ENCODE data around the gene SETD7. TPM values are rescaled to one million over a fixed set of nuclear protein-coding genes. Genes with fewer than 3 reads are reported as not detected.
"Not testable (repeated sequence)": the region's sequence is repeated elsewhere in the genome, so short reads cannot be mapped to it uniquely, and the experiment has no call there.

Gene SETD7
- total and polyA plus RNA-seq, 12 donors = 7.4 to 49.1 (median 41.5) TPM

- TF ChIP-seq CTCF (IDR thresholded peaks at IDR 0.05) (no peak), POLR2A (IDR thresholded peaks at IDR 0.05) (no peak)
- no peak overlapping the region for H3K27ac ChIP-seq
- peaks cover 0 to 8% of the 10 kb centered on the region in 2 donors for H3K36me3 ChIP-seq (replicated peaks in 1 of 2)
- intact Hi-C loops (cut with DNase I) = no loop called here
- no peak overlapping the region for H3K4me3 ChIP-seq
- peaks cover 0 to 8% of the 10 kb centered on the region in 2 donors for H3K4me1 ChIP-seq (replicated peaks in 1 of 2)
- H3K9me3 ChIP-seq (replicated peaks in 1 of 3) = peaks cover 0 to 12% (median 0%) of the 10 kb centered on the region in 3 donors
- no peaks in the 10 kb centered on the region for H3K27me3 ChIP-seq
- DNase-seq = no peak
Measured at GRCh38 chr4:139470295-139470694, 85.7 kb downstream of the SETD7 start.

DNA sequence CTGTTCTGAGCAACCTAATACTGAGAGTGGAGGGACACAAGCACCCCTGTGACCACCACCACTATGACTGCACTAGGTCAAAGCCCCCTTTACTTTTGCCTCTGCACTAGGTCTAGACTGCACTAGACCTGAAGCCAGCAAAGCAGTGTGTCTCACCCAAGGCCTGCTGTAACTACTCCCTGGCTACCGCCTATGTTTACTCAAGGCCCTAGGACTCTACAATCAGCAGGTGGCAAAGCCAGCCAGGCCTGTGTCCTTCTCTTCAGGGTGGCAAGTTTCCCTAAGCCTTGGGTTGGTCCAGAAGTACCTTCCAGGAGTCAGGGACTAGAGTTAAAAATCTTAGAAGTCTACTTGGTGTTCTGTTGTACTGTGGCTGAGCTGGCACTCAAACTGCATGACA is 86.2 kb downstream of the SETD7 start:
- no peak for TF ChIP-seq POLR2A (IDR thresholded peaks at IDR 0.05)
- Histone ChIP-seq H3K27me3 (no peaks in the 10 kb centered on the region), H3K9me3 (replicated peaks in 1 of 3) (peaks cover 0 to 12% (median 0%) of the 10 kb centered on the region in 3 donors), H3K4me1 (replicated peaks in 1 of 2) (peaks cover 0 to 8% of the 10 kb centered on the region in 2 donors), H3K36me3 (replicated peaks in 1 of 2) (peaks cover 0 to 8% of the 10 kb centered on the region in 2 donors), H3K4me3 (no peak overlapping the region), H3K27ac (no peak overlapping the region)
- 47 to 77% (median 67%) methylated on average over 1 of the region's 1 CpG for WGBS, 4 donors
- no peak for DNase-seq
- intact Hi-C loops (cut with DNase I) = no loop called here

GRCh38 chr4:139469216-139469615 is 86.8 kb downstream of the SETD7 start:
- H3K4me1 ChIP-seq (replicated peaks in 1 of 2) = peaks cover 0 to 8% of the 10 kb centered on the region in 2 donors
- no peak overlapping the region for H3K4me3 ChIP-seq
- TF ChIP-seq POLR2A (IDR thresholded peaks at IDR 0.05) (no peak), CTCF (IDR thresholded peaks at IDR 0.05) (no peak)
- H3K36me3 ChIP-seq (replicated peaks in 1 of 2) = peaks cover 0 to 8% of the 10 kb centered on the region in 2 donors
- H3K27me3 ChIP-seq = no peaks in the 10 kb centered on the region
- H3K9me3 ChIP-seq (replicated peaks in 1 of 3) = peaks cover 0 to 12% (median 0%) of the 10 kb centered on the region in 3 donors
- WGBS, 4 donors = 90 to 94% (median 92%) methylated on average over 2 of the region's 2 CpGs
- intact Hi-C loops (cut with DNase I) = no loop called here
- no peak overlapping the region for H3K27ac ChIP-seq
- no peak for DNase-seq

GRCh38 chr4:139468756-139469155 is 87.3 kb downstream of the SETD7 start:
- H3K27ac ChIP-seq; DNase-seq; H3K36me3 ChIP-seq (replicated peaks in 1 of 2); H3K4me3 ChIP-seq; H3K27me3 ChIP-seq; intact Hi-C loops (cut with DNase I); H3K4me1 ChIP-seq (replicated peaks in 1 of 2): not testable (repeated sequence)
- peaks cover 0 to 12% (median 0%) of the 10 kb centered on the region in 3 donors for H3K9me3 ChIP-seq (replicated peaks in 1 of 3)

DNA sequence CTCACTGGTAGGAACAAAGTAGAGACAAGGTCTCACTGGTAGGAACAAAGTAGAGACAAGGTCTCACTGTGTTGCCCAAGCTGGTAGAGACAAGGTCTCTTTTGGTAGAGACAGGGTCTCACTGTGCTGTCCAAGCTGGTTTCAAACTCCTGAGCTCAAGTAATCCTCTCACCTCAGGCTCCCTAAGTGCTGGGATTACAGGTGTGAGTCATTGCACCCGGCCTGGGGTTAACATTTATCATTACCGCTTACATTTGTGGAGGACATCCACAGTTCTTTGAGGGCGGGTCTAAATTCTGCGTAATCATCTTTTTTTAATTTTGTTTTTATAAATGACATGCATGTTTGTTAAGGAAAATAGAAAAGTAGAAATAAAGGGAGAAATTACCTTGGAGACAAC is 90.1 kb downstream of the SETD7 start:
- no peak for DNase-seq
- Histone ChIP-seq H3K4me1 (replicated peaks in 1 of 2) (peaks cover 0 to 8% of the 10 kb centered on the region in 2 donors), H3K9me3 (replicated peaks in 1 of 3) (peaks cover 0 to 7% (median 0%) of the 10 kb centered on the region in 3 donors), H3K27ac (no peak overlapping the region), H3K27me3 (no peaks in the 10 kb centered on the region), H3K4me3 (no peak overlapping the region), H3K36me3 (replicated peaks in 1 of 2) (no peaks in the 10 kb centered on the region)
- 53 to 74% (median 60%) methylated on average over 4 of the region's 4 CpGs for WGBS, 4 donors
- no peak for TF ChIP-seq POLR2A (IDR thresholded peaks at IDR 0.05)
- TF ChIP-seq CTCF (IDR thresholded peaks at IDR 0.05) = no peak
- intact Hi-C loops (cut with DNase I) = no loop called here

DNA sequence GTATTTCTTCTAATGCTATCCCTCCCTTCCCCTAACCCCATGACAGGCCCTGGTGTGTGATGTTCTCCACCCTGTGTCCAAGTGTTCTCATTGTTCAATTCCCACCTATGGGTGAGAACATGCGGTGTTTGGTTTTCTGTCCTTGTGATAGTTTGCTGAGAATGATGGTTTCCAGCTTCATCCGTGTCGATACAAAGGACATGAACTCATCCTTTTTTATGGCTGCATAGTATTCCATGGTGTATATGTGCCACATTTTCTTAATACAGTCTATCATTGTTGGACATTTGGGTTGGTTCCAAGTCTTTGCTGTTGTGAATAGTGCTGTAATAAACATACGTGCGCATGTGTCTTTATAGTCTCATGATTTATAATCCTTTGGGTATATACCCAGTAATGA is 91.5 kb downstream of the SETD7 start:
- H3K36me3 ChIP-seq (replicated peaks in 1 of 2); H3K4me3 ChIP-seq; intact Hi-C loops (cut with DNase I); H3K9me3 ChIP-seq (replicated peaks in 1 of 3); H3K4me1 ChIP-seq (replicated peaks in 1 of 2); H3K27me3 ChIP-seq; H3K27ac ChIP-seq; DNase-seq: not testable (repeated sequence)
- 96 to 99% (median 97%) methylated on average over 5 of the region's 5 CpGs for WGBS, 4 donors
